Measurements from ENCODE around the gene BIRC6. TPM values are rescaled to one million over a fixed set of nuclear protein-coding genes. Genes with fewer than 3 reads are reported as not detected.

Gene BIRC6
- total and polyA plus RNA-seq, 2 of the 4 experiments (the other 2 are of a cell fraction) = 26.5 to 316 TPM

DNA sequence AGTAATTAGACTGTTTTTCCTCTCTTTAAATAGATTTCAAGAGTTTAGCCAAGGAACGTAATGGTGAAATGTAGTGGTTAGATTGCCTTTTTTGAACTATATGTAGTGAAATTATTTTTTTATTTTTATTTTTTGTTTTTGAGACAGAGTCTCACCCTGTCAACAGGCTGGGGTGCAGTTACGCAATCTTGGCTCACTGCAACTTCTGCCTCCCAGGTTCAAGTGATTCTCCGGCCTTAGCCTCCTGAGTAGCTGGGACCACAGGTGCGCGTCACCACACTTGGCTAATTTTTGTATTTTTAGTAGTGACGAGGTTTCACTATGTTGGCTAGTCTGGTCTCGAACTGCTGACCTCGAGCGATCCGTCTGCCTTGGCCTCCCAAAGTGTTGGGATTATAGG is 60.8 kb downstream of the BIRC6 start:
- no peak overlapping the region for H3K4me2 ChIP-seq (ENCODE audit: low read depth, low read length)
- no peak overlapping the region for H3K18ac ChIP-seq (ENCODE audit: low read depth, low read length)
- H2BK20ac ChIP-seq (ENCODE audit: low read depth, low read length) = 0 out of 2 replicates have a peak overlapping the region, but pooled peaks have one; percentile 34
- H2BK5ac ChIP-seq (ENCODE audit: low read depth, low read length, poor library complexity, severe bottlenecking) = peak overlapping the region; percentile 37
- H3K9me1 ChIP-seq (ENCODE audit: insufficient read depth, low read length) = no peaks in the 10 kb centered on the region
- H2AK5ac ChIP-seq (ENCODE audit: low read depth, low read length) = peak overlapping the region; percentile 43; the same call in 1 of the 2 replicates
- ATAC-seq (ENCODE audit: low read depth) = no peak
- no peak overlapping the region for H2BK15ac ChIP-seq (ENCODE audit: low read depth, low read length)
- dilution Hi-C loops (cut with HindIII; ENCODE audit: low sequenced_read_pairs, unreplicated experiment) = no loop called here
- H3K4ac ChIP-seq (ENCODE audit: low read depth, low read length) = no peak overlapping the region
- H3K4me1 ChIP-seq (ENCODE audit: control insufficient read depth, insufficient read depth, low read length) = peaks cover 5% of the 10 kb centered on the region; the same call in 1 of the 2 replicates
- H2BK120ac ChIP-seq (ENCODE audit: low read depth, low read length) = no peak overlapping the region
- intact Hi-C loops (cut with micrococcal nuclease) = no loop called here
- peaks cover 16 to 29% of the 10 kb centered on the region in 2 experiments for H3K79me1 ChIP-seq (ENCODE audit: low read depth in 1 of 2, low read length in 2 of 2)
- ChIA-PET CTCF (no interaction called here), POLR2A (ENCODE audit: unreplicated experiment) (no interaction called here)
- H4K8ac ChIP-seq (ENCODE audit: low read depth in 2 of 2, low read length in 2 of 2) = no peak overlapping the region; a peak in 1 of 4 replicates
- H3K27ac ChIP-seq (ENCODE audit: insufficient read depth, low read length) = no peak overlapping the region
- TF ChIP-seq CHD1 (IDR thresholded peaks at IDR 0.05; ENCODE audit: low read depth, low read length) (no peak), SMC3 (IDR thresholded peaks at IDR 0.05; ENCODE audit: low read depth, low read length) (no peak), CEBPB (IDR thresholded peaks at IDR 0.05; ENCODE audit: low read depth, low read length) (peak; percentile 67), RCOR1 (IDR thresholded peaks at IDR 0.05; ENCODE audit: insufficient replicate concordance, low read length) (no peak), MAZ (IDR thresholded peaks at IDR 0.05; ENCODE audit: borderline replicate concordance, low read depth, low read length) (no peak), MAFK (IDR thresholded peaks at IDR 0.05; ENCODE audit: low read depth, low read length) (no peak), FOS (IDR thresholded peaks at IDR 0.05; ENCODE audit: low read depth, low read length) (no peak)
- TF ChIP-seq, protein P1, sequence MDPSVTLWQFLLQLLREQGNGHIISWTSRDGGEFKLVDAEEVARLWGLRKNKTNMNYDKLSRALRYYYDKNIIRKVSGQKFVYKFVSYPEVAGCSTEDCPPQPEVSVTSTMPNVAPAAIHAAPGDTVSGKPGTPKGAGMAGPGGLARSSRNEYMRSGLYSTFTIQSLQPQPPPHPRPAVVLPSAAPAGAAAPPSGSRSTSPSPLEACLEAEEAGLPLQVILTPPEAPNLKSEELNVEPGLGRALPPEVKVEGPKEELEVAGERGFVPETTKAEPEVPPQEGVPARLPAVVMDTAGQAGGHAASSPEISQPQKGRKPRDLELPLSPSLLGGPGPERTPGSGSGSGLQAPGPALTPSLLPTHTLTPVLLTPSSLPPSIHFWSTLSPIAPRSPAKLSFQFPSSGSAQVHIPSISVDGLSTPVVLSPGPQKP (IDR thresholded peaks at IDR 0.05; ENCODE audit: borderline replicate concordance, low read depth, low read length) = no peak
- no peaks in the 10 kb centered on the region for H3K9me3 ChIP-seq (ENCODE audit: control insufficient read depth, insufficient read depth, low read length)
- H3K56ac ChIP-seq (ENCODE audit: extremely low read depth, insufficient read depth, low read length) = no peak overlapping the region
- WGBS, 2 experiments (ENCODE audit: extremely low coverage in 2 of 2, insufficient read length in 1 of 2) = no CpG with 5 or more reads among the region's 10 CpGs
- H4K5ac ChIP-seq (ENCODE audit: low read depth, low read length) = no peak overlapping the region
- H3K27me3 ChIP-seq (ENCODE audit: control insufficient read depth, insufficient read depth, low read length) = no peaks in the 10 kb centered on the region
- no peak overlapping the region for H3K4me3 ChIP-seq (ENCODE audit: insufficient read depth, low read depth, low read length)
- no peak overlapping the region for H3K9ac ChIP-seq (ENCODE audit: low read depth, low read length)
- H4K20me1 ChIP-seq (ENCODE audit: insufficient read depth, low read length) = no peaks in the 10 kb centered on the region
- no peak overlapping the region for H3K23ac ChIP-seq (ENCODE audit: low read depth, low read length)
- DNase-seq = no peak
- no peak overlapping the region for H3K14ac ChIP-seq (replicated peaks; ENCODE audit: low read depth, low read length)
- no peak overlapping the region for H2AFZ ChIP-seq (replicated peaks; ENCODE audit: low read length, poor library complexity)
- BruUV-seq (replicated peaks) = no TSS peak
- H2AK9ac ChIP-seq (replicated peaks; ENCODE audit: low read depth, low read length, poor library complexity) = no peak overlapping the region
- H3K36me3 ChIP-seq (ENCODE audit: control insufficient read depth, insufficient read depth, low read length) = peaks cover 19% of the 10 kb centered on the region
- in situ Hi-C loops (cut with MboI; ENCODE audit: low sequenced_read_pairs) = no loop called here
- no peak overlapping the region for H4K91ac ChIP-seq (ENCODE audit: insufficient read depth, low read depth, low read length)
